Measurements from ENCODE around the gene VBP1. TPM values are rescaled to one million over a fixed set of nuclear protein-coding genes. Genes with fewer than 3 reads are reported as not detected.

Gene VBP1, protein sequence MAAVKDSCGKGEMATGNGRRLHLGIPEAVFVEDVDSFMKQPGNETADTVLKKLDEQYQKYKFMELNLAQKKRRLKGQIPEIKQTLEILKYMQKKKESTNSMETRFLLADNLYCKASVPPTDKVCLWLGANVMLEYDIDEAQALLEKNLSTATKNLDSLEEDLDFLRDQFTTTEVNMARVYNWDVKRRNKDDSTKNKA
- total RNA-seq: 10 to 100 TPM; 39.3 to 54.3 TPM

DNA sequence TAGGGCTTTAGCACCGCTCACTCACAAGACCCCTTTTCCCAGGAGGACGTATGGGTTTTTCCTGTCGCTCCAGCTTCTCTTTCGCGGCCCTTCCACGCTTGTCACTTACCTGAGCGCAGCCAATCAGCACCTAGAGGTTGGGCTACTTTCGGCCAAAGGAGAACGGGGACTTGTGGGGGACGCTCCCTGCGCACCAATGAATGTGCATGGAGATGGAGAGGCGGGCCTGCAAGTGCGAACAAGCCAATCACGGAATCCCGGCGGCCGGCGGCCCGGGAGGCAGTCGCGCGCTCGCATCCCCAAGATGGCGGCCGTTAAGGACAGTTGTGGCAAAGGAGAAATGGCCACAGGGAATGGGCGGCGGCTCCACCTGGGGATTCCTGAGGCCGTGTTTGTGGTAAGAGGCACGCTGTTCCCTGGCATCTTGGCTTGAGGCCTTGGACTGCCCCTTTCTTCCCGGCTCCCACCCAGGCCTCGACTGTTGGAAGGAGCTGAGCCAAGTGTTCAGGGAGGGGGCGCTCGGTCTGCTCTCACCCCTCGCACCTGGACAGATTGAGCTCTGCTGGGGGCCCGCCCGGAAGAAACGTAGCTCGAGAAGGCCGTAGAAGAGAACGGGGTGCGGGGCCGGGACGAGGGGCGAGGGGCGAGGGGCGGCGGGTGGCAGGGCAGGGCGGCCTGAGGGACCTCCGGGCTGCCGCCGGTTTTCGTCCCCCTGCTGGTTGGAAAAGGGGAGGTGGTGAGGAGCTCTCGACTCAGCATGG is at the start of gene VBP1:
Gene VBP1 (plus strand): TSS at position 282 of the 761 bp plus-strand sequence. CDS start 23 bp downstream, at position 305.
- Histone ChIP-seq H3K4me1 (no peaks in the 10 kb centered on the region), H3K27ac (peak within 1 kb of the TSS; percentile 60), H3K9ac (ENCODE audit: low read depth in 2 of 2, low read length in 2 of 2) (peak within 1 kb of the TSS; percentile 68 to 75), H3K36me3 (no peaks in the 10 kb centered on the region), H3K4me3 (peak within 1 kb of the TSS; percentile 60), H3K9me3 (no peaks in the 10 kb centered on the region), H3K27me3 (no peaks in the 10 kb centered on the region)
- intact Hi-C loops (cut with DNase I): no loop called here
- TF ChIP-seq, protein P1, sequence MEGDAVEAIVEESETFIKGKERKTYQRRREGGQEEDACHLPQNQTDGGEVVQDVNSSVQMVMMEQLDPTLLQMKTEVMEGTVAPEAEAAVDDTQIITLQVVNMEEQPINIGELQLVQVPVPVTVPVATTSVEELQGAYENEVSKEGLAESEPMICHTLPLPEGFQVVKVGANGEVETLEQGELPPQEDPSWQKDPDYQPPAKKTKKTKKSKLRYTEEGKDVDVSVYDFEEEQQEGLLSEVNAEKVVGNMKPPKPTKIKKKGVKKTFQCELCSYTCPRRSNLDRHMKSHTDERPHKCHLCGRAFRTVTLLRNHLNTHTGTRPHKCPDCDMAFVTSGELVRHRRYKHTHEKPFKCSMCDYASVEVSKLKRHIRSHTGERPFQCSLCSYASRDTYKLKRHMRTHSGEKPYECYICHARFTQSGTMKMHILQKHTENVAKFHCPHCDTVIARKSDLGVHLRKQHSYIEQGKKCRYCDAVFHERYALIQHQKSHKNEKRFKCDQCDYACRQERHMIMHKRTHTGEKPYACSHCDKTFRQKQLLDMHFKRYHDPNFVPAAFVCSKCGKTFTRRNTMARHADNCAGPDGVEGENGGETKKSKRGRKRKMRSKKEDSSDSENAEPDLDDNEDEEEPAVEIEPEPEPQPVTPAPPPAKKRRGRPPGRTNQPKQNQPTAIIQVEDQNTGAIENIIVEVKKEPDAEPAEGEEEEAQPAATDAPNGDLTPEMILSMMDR (IDR thresholded peaks at IDR 0.05): peak; percentile 21
- peak; percentile 90 for DNase-seq

DNA sequence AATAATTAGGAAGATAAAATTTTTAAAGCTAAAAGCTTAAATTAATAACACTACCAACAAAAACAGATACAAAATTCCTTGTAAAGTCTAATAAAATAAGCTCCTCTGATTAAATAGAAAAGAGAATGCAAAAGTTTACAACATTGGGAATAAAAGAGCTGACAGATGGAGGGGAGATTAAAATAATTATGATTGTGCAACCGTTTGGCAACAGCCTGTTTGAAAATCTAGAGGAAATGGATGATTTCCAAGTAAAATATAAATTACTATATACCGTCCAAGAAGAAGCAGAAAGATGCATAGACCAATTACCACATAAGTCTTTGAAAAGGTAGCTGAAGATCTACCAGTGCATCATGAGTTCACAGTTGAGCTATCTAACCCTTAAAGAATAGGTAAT is 46.4 kb upstream of the VBP1 start:
- intact Hi-C loops (cut with DNase I): no loop called here
- TF ChIP-seq, protein P1 (IDR thresholded peaks at IDR 0.05): no peak
- no peak overlapping the region for H3K9ac ChIP-seq (ENCODE audit: low read depth in 2 of 2, low read length in 2 of 2)
- no peak overlapping the region for H3K4me3 ChIP-seq
- no peaks in the 10 kb centered on the region for H3K4me1 ChIP-seq
- no peak for DNase-seq
- no peaks in the 10 kb centered on the region for H3K36me3 ChIP-seq
- no peak overlapping the region for H3K27ac ChIP-seq
- no peaks in the 10 kb centered on the region for H3K27me3 ChIP-seq
- no peaks in the 10 kb centered on the region for H3K9me3 ChIP-seq

DNA sequence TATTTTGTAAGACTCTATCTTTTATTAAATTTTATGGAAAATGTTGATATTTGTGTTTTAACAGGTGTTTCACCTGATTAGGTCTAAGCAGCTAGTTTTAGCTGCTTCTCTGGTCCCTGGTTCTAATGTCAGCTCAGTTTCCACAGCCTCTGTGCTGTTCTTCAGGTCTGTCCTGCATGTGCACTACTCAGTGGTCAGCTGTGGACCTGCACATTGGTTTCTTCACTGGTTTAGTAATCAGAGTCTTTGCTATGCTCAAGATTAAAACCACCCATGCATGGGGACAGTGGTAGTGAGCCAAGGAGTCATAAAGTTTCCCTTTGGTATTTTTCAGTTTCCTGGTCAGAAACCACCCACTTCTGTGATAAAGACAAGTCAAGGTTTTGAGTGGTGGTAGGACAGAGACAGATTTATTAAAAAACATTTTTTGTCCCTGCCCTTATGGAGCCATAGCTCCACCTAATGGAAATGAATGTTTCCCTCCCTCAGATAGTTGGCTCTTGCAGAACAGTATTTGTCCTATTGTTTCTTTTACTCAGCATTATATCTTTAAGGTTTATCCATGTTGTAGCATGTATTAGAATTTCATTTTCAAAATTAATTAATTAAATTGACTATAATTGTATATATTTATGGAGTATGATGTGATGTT is 36.8 kb upstream of the VBP1 start:
- DNase-seq: no peak
- intact Hi-C loops (cut with DNase I): no loop called here
- H3K27ac ChIP-seq: no peak overlapping the region
- no peaks in the 10 kb centered on the region for H3K36me3 ChIP-seq
- H3K27me3 ChIP-seq: no peaks in the 10 kb centered on the region
- H3K9ac ChIP-seq (ENCODE audit: low read depth in 2 of 2, low read length in 2 of 2): no peak overlapping the region
- no peak overlapping the region for H3K4me3 ChIP-seq
- no peaks in the 10 kb centered on the region for H3K4me1 ChIP-seq
- H3K9me3 ChIP-seq: no peaks in the 10 kb centered on the region
- TF ChIP-seq, protein P1 (IDR thresholded peaks at IDR 0.05): no peak

DNA sequence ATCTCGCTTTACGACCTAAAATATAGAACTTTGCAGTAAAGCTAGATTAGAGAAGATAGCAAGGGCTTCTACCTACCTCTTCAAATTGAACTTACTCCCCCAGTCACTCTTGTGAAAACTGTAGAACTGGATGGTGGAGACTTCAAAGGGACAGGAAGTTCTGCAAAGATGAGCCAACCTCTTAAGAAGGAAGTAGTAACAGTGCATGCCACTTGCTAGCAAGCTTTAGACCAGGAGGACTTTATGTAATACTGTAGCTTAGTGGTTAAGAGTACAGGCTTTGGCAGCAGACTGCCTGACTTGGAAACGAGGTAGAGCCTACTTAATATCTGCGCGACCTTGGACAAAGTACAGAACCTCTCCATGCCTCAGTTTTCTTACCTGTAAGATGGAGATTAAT is 27.5 kb upstream of the VBP1 start:
- H3K4me1 ChIP-seq: no peaks in the 10 kb centered on the region
- no peaks in the 10 kb centered on the region for H3K27me3 ChIP-seq
- no peak overlapping the region for H3K4me3 ChIP-seq
- intact Hi-C loops (cut with DNase I): no loop called here
- TF ChIP-seq, protein P1 (IDR thresholded peaks at IDR 0.05): no peak
- DNase-seq: no peak
- no peaks in the 10 kb centered on the region for H3K36me3 ChIP-seq
- H3K27ac ChIP-seq: no peak overlapping the region
- H3K9me3 ChIP-seq: no peaks in the 10 kb centered on the region
- no peak overlapping the region for H3K9ac ChIP-seq (ENCODE audit: low read depth in 2 of 2, low read length in 2 of 2)

DNA sequence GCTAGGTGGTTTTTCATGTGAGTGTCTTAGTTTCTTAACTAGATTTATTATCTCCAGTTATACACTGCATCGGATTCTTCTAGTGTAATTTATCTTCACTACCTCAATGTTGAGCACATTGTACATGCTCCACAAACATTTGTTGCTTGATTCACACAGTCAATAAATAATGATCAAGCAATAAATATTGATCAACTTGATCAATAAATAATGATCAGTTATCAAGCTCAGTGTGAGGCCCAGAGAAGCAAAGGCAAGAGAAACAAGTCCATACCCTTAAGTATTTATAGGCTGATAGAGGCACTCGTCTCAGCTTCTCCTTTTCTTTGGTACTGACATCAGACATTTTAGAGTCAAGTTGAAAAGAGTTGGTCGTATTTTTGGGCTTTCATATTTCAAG is 5.1 kb upstream of the VBP1 start:
- Histone ChIP-seq H3K36me3 (no peaks in the 10 kb centered on the region), H3K9me3 (no peaks in the 10 kb centered on the region), H3K27me3 (no peaks in the 10 kb centered on the region), H3K27ac (no peak overlapping the region), H3K9ac (ENCODE audit: low read depth in 2 of 2, low read length in 2 of 2) (no peak overlapping the region), H3K4me1 (no peaks in the 10 kb centered on the region), H3K4me3 (no peak overlapping the region)
- intact Hi-C loops (cut with DNase I): no loop called here
- DNase-seq: no peak
- TF ChIP-seq, protein P1 (IDR thresholded peaks at IDR 0.05): no peak

All from colonic mucosa (tissue), 4 donors.